HepG2 (cell line): ENCODE measurements around the gene B3GNT9. TPM values are rescaled to one million over a fixed set of nuclear protein-coding genes. Genes with fewer than 3 reads are reported as not detected.

Source experiments
- DNMT1 ChIP-seq: sonication (generic); formaldehyde crosslinking; IDR thresholded peaks from 2 replicates; pipeline ENCODE4 v1.5.1; 2020; ENCODE audit warnings: mild to moderate bottlenecking, missing genetic modification reagents
- NR2F1 ChIP-seq, 2 experiments: fragments of 450-650 bp in 1 of 2; formaldehyde crosslinking in 1 of 2; IDR thresholded peaks; 2 replicates each; pipeline versions ENCODE4 v1.5.0 to v1.6.1; 2016 to 2020; ENCODE audit warnings: mild to moderate bottlenecking in 1 of 2, missing compliant biosample characterization in 1 of 2, missing genetic modification reagents in 1 of 2, moderate library complexity in 1 of 2
- TSC22D2 ChIP-seq: sonication (generic); formaldehyde crosslinking; IDR thresholded peaks from 2 replicates; pipeline ENCODE4 v1.5.1; 2020; ENCODE audit warnings: missing genetic modification reagents, mild to moderate bottlenecking, borderline replicate concordance
- ZNF296 ChIP-seq: sonication (generic); formaldehyde crosslinking; conservative IDR thresholded peaks from 2 replicates; pipeline ENCODE4 v1.5.0; 2020; ENCODE audit warnings: mild to moderate bottlenecking, missing genetic modification reagents
- ZNF383 ChIP-seq: sonication (generic); formaldehyde crosslinking; IDR thresholded peaks from 2 replicates; pipeline ENCODE4 v1.4.0; 2020; ENCODE audit warnings: missing genetic modification reagents, mild to moderate bottlenecking, borderline replicate concordance
- ZNF549 ChIP-seq: sonication (generic); formaldehyde crosslinking; IDR thresholded peaks from 2 replicates; pipeline ENCODE4 v1.5.0; 2020; ENCODE audit warnings: missing genetic modification reagents
- ZNF576 ChIP-seq: sonication (generic); formaldehyde crosslinking; IDR thresholded peaks from 2 replicates; pipeline ENCODE4 v1.4.0; 2020; ENCODE audit warnings: mild to moderate bottlenecking, missing genetic modification reagents
- ZNF646 ChIP-seq: sonication (generic); formaldehyde crosslinking; IDR thresholded peaks from 2 replicates; pipeline ENCODE4 v1.9.0; 2021; ENCODE audit warnings: mild to moderate bottlenecking, missing genetic modification reagents
- ZNF660 ChIP-seq: sonication (generic); formaldehyde crosslinking; IDR thresholded peaks from 2 replicates; pipeline ENCODE4 v1.5.1; 2020; ENCODE audit warnings: mild to moderate bottlenecking, low read depth, missing genetic modification reagents, borderline replicate concordance
- ZNF775 ChIP-seq: sonication (generic); formaldehyde crosslinking; IDR thresholded peaks from 2 replicates; pipeline ENCODE4 v1.4.0; 2020; ENCODE audit warnings: missing genetic modification reagents, mild to moderate bottlenecking, moderate library complexity, borderline replicate concordance
- ZSCAN20 ChIP-seq: sonication (generic); formaldehyde crosslinking; IDR thresholded peaks from 2 replicates; pipeline ENCODE4 v1.4.0; 2020; ENCODE audit warnings: missing genetic modification reagents, mild to moderate bottlenecking, borderline replicate concordance
- polyA plus RNA-seq, 8 experiments: library from polyadenylated mRNA; depleted of rRNA in 3 of 8; stranded (reverse) in 7 of 8; unstranded in 1 of 8; fragments of >200 nt; fragmentation: Illumina TruSeq in 4 of 8; extraction: Trizol in 4 of 8; gene quantifications; 2 replicates each; pipeline versions ENCODE4 v1.2.1 to v1.2.3, GENCODE V29; 2011 to 2016; ENCODE audit warnings: low read depth in 4 of 8, missing spikeins in 1 of 8, mixed read lengths in 1 of 8; ENCODE audit not compliant: insufficient read depth in 1 of 8
- total RNA-seq, 5 experiments: library from RNA; depleted of rRNA; stranded (reverse); fragments of >200 nt; fragmentation: Illumina TruSeq; extraction: Trizol; gene quantifications; 2 replicates each; pipeline ENCODE4 v1.2.3, GENCODE V29; 2016; ENCODE audit warnings: low read depth in 1 of 5
- TF ChIP-seq, protein P1 (sequence below): IDR thresholded peaks from 2 replicates; pipeline ENCODE4 v1.6.1; 2016
- TF ChIP-seq, protein P2 (sequence below): sonication (generic); formaldehyde crosslinking; IDR thresholded peaks from 2 replicates; pipeline ENCODE4 v1.5.1; 2020; ENCODE audit warnings: missing genetic modification reagents, mild to moderate bottlenecking, borderline replicate concordance

The B3GNT9 gene
- total and polyA plus RNA-seq, 2 of the 13 experiments (the other 11 are each of a cell fraction or from before 2014, with no cell fraction given) = 1.5 to 3.1 TPM

DNA sequence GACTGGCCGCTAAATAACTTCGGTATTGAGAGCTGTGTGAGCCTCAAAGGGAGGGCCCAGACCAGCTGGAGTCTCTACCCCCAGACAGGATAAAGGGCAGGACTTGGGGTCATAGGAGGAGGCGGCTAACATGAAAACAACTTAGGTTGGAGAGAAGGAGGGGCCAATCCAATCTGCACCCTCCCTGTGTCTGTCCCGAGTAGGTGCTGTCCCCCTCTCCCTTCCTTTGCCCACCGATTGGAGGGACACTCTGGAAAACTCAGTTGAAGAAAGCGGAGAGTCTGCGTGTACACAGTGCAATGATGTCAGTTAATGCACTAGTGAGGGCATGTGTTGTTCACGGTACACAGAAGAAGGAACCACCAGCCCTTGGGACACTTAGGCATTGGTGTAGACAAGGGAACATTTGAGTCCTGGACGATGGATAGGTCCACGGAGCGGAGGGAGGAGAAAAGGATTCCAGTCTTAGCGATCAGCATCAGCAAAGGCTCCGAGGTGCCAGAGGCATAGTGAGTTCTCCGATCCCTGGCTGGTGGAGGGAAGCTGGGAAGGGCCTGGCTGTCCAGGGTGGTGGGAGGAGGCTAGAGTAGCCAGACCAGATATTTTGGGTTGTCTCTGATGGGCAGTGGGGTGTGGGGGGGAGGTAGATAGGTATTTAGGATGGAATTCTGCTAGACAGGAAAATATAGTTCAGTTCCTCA is 20.3 kb upstream of the B3GNT9 start (continued):
- no peak for TF ChIP-seq NR2F1 (CRISPR knock-in tag; IDR thresholded peaks at IDR 0.05)
- TF ChIP-seq DNMT1 (CRISPR knock-in tag) = no peak
- no peak; the same call in 1 of the 2 replicates for TF ChIP-seq TSC22D2
- no peak for TF ChIP-seq ZNF549 (CRISPR knock-in tag)
- TF ChIP-seq, protein P1, sequence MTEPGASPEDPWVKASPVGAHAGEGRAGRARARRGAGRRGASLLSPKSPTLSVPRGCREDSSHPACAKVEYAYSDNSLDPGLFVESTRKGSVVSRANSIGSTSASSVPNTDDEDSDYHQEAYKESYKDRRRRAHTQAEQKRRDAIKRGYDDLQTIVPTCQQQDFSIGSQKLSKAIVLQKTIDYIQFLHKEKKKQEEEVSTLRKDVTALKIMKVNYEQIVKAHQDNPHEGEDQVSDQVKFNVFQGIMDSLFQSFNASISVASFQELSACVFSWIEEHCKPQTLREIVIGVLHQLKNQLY (CRISPR knock-in tag) = no peak
- peak; percentile 88; the same call in 1 of the 2 replicates for TF ChIP-seq ZNF383
- no peak for TF ChIP-seq ZNF296 (CRISPR knock-in tag)
- TF ChIP-seq ZSCAN20 (CRISPR knock-in tag) = no peak
- TF ChIP-seq ZNF660 (CRISPR knock-in tag) = peak; percentile 50; the same call in 1 of the 2 replicates
- TF ChIP-seq ZNF576 (CRISPR knock-in tag) = no peak
- TF ChIP-seq, protein P2, sequence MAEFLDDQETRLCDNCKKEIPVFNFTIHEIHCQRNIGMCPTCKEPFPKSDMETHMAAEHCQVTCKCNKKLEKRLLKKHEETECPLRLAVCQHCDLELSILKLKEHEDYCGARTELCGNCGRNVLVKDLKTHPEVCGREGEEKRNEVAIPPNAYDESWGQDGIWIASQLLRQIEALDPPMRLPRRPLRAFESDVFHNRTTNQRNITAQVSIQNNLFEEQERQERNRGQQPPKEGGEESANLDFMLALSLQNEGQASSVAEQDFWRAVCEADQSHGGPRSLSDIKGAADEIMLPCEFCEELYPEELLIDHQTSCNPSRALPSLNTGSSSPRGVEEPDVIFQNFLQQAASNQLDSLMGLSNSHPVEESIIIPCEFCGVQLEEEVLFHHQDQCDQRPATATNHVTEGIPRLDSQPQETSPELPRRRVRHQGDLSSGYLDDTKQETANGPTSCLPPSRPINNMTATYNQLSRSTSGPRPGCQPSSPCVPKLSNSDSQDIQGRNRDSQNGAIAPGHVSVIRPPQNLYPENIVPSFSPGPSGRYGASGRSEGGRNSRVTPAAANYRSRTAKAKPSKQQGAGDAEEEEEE = no peak
- no peak for TF ChIP-seq ZNF646 (CRISPR knock-in tag)
- peak; percentile 78; the same call in 1 of the 2 replicates for TF ChIP-seq ZNF775 (CRISPR knock-in tag)
